ENCODE data around the gene BAX. TPM values are rescaled to one million over a fixed set of nuclear protein-coding genes. Genes with fewer than 3 reads are reported as not detected.
A peak's percentile ranks its signal among the peaks of the same experiment; 100 is the strongest.

Gene BAX
- total and polyA plus RNA-seq, 2 of the 13 experiments (the other 11 are each of a cell fraction or from before 2014, with no cell fraction given) = 139 to 176 TPM

GRCh38 chr19:48947258-48947542, 7.5 kb upstream of the BAX start (continued):
- no peak for TF ChIP-seq PRDM15 (CRISPR knock-in tag; IDR thresholded peaks at IDR 0.05)
- TF ChIP-seq PLSCR1 (CRISPR knock-in tag; IDR thresholded peaks at IDR 0.05; ENCODE audit: borderline replicate concordance) = no peak

GRCh38 chr19:48950159-48950558, 4.5 kb upstream of the BAX start:
- intact Hi-C loops (cut with micrococcal nuclease; ENCODE audit: unreplicated experiment) (no loop called here), in situ Hi-C loops (cut with HindIII; ENCODE audit: extremely low pct_ligation_motif_present, low pct_unique_long_range_greater_than_20kb) (no loop called here)
- ATAC-seq (no peak), DNase-seq (ENCODE audit: low spot score) (no peak), FAIRE-seq (peak; percentile 8)
- H4K20me1 ChIP-seq (ENCODE audit: insufficient read depth, low read length) = no peaks in the 10 kb centered on the region
- no peak overlapping the region for H3K9ac ChIP-seq (ENCODE audit: insufficient read depth, low read depth, low read length)
- no peak overlapping the region for H3K27ac ChIP-seq (ENCODE audit: extremely low read length, insufficient read depth, low read length)
- H3K4me2 ChIP-seq (ENCODE audit: low read depth, low read length) = no peak overlapping the region; the same call in 1 of the 2 replicates
- 70% methylated on average over 3 of the region's 3 CpGs for WGBS (ENCODE audit: low lambda C conversion rate)
- peak overlapping the region; percentile 77 for H2AFZ ChIP-seq (ENCODE audit: low read length)
- no peaks in the 10 kb centered on the region for H3K9me3 ChIP-seq (ENCODE audit: low read length)
- no TSS peak for BruUV-seq (replicated peaks)
- POLR2A ChIA-PET = interaction anchor here (1.3 to 7.8 kb wide), 3 partner anchors 16 to 50 kb away, joined by 3 to 153 read pairs (median 4); partner anchors contain the start of genes DHDH, FTL and NUCB1
- H3K36me3 ChIP-seq (replicated peaks in 1 of 2; ENCODE audit: control insufficient read depth in 1 of 2, insufficient read depth in 2 of 2, low read length in 2 of 2) = no peaks in the 10 kb centered on the region
- no peaks in the 10 kb centered on the region for H3K27me3 ChIP-seq (ENCODE audit: control insufficient read depth in 1 of 2, insufficient read depth in 2 of 2, low read length in 2 of 2)
- peaks cover 4% of the 10 kb centered on the region for H3K79me2 ChIP-seq (ENCODE audit: insufficient read depth, low read length)
- no peak overlapping the region for H3K4me3 ChIP-seq (replicated peaks in 1 of 3; ENCODE audit: insufficient read depth in 1 of 3, low read depth in 2 of 3, low read length in 3 of 3)
- CTCF ChIA-PET (ENCODE audit: low intra/inter-chr PET ratio, low total read pairs) = no interaction called here
- H3K4me1 ChIP-seq (ENCODE audit: insufficient read depth, low read length) = peaks cover 90% of the 10 kb centered on the region
- TF ChIP-seq, protein P1, sequence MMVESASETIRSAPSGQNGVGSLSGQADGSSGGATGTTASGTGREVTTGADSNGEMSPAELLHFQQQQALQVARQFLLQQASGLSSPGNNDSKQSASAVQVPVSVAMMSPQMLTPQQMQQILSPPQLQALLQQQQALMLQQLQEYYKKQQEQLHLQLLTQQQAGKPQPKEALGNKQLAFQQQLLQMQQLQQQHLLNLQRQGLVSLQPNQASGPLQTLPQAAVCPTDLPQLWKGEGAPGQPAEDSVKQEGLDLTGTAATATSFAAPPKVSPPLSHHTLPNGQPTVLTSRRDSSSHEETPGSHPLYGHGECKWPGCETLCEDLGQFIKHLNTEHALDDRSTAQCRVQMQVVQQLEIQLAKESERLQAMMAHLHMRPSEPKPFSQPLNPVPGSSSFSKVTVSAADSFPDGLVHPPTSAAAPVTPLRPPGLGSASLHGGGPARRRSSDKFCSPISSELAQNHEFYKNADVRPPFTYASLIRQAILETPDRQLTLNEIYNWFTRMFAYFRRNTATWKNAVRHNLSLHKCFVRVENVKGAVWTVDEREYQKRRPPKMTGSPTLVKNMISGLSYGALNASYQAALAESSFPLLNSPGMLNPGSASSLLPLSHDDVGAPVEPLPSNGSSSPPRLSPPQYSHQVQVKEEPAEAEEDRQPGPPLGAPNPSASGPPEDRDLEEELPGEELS (CRISPR knock-in tag; IDR thresholded peaks at IDR 0.05) = no peak
- TF ChIP-seq, protein P2, sequence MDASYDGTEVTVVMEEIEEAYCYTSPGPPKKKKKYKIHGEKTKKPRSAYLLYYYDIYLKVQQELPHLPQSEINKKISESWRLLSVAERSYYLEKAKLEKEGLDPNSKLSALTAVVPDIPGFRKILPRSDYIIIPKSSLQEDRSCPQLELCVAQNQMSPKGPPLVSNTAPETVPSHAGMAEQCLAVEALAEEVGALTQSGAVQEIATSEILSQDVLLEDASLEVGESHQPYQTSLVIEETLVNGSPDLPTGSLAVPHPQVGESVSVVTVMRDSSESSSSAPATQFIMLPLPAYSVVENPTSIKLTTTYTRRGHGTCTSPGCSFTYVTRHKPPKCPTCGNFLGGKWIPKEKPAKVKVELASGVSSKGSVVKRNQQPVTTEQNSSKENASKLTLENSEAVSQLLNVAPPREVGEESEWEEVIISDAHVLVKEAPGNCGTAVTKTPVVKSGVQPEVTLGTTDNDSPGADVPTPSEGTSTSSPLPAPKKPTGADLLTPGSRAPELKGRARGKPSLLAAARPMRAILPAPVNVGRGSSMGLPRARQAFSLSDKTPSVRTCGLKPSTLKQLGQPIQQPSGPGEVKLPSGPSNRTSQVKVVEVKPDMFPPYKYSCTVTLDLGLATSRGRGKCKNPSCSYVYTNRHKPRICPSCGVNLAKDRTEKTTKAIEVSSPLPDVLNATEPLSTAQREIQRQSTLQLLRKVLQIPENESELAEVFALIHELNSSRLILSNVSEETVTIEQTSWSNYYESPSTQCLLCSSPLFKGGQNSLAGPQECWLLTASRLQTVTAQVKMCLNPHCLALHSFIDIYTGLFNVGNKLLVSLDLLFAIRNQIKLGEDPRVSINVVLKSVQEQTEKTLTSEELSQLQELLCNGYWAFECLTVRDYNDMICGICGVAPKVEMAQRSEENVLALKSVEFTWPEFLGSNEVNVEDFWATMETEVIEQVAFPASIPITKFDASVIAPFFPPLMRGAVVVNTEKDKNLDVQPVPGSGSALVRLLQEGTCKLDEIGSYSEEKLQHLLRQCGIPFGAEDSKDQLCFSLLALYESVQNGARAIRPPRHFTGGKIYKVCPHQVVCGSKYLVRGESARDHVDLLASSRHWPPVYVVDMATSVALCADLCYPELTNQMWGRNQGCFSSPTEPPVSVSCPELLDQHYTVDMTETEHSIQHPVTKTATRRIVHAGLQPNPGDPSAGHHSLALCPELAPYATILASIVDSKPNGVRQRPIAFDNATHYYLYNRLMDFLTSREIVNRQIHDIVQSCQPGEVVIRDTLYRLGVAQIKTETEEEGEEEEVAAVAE (CRISPR knock-in tag; IDR thresholded peaks at IDR 0.05; ENCODE audit: borderline replicate concordance) = no peak
- TF ChIP-seq TAF1 (CRISPR knock-in tag; IDR thresholded peaks at IDR 0.05) = 0 out of 2 replicates have a peak, but pooled peaks have one; percentile 20
